ENCODE results near the gene FBXL3. TPM values are rescaled to one million over a fixed set of nuclear protein-coding genes. Genes with fewer than 3 reads are reported as not detected.

FBXL3 gene
- total RNA-seq, 1 experiment from 2014 or later = 9.9 TPM

DNA sequence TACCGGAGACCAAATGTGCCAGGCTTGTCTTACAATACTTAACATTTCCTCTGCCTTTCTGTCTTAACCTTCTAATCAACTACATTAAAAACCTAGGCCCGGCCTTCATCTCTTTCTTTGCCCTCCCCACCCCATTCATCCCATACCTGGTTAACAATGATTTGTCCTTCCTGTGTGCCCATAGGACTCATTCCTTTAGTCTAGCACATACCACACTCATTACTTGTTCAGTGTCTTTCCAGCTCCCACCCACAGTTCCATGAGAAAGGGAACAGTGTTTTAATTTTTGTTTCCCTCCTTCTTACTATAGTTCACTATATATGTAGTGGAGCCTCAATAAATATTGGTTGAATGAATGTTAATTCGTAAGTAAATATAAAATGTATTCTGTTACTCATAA, 32.7 kb downstream of the FBXL3 start:
- ATAC-seq = no peak
- 0 out of 2 replicates have a peak, but pooled peaks cover 2% of the 10 kb centered on the region for H3K27me3 Mint-ChIP-seq (ENCODE audit: low read depth)
- H3K4me3 Mint-ChIP-seq = peak overlapping the region; percentile 4
- DNase-seq (ENCODE audit: low spot score) = no peak
- POLR2A ChIA-PET = no interaction called here
- peaks cover 17% of the 10 kb centered on the region for H3K4me1 Mint-ChIP-seq
- TF ChIP-seq, protein P1, sequence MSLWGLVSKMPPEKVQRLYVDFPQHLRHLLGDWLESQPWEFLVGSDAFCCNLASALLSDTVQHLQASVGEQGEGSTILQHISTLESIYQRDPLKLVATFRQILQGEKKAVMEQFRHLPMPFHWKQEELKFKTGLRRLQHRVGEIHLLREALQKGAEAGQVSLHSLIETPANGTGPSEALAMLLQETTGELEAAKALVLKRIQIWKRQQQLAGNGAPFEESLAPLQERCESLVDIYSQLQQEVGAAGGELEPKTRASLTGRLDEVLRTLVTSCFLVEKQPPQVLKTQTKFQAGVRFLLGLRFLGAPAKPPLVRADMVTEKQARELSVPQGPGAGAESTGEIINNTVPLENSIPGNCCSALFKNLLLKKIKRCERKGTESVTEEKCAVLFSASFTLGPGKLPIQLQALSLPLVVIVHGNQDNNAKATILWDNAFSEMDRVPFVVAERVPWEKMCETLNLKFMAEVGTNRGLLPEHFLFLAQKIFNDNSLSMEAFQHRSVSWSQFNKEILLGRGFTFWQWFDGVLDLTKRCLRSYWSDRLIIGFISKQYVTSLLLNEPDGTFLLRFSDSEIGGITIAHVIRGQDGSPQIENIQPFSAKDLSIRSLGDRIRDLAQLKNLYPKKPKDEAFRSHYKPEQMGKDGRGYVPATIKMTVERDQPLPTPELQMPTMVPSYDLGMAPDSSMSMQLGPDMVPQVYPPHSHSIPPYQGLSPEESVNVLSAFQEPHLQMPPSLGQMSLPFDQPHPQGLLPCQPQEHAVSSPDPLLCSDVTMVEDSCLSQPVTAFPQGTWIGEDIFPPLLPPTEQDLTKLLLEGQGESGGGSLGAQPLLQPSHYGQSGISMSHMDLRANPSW (CRISPR knock-in tag; conservative IDR thresholded peaks at IDR 0.05; ENCODE audit: low read depth) = no peak
- TF ChIP-seq SOX15 (CRISPR knock-in tag; IDR thresholded peaks at IDR 0.05) = no peak
- TF ChIP-seq, protein P2, sequence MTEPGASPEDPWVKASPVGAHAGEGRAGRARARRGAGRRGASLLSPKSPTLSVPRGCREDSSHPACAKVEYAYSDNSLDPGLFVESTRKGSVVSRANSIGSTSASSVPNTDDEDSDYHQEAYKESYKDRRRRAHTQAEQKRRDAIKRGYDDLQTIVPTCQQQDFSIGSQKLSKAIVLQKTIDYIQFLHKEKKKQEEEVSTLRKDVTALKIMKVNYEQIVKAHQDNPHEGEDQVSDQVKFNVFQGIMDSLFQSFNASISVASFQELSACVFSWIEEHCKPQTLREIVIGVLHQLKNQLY (CRISPR knock-in tag; IDR thresholded peaks at IDR 0.05) = no peak
- no peak for TF ChIP-seq ZNF671 (CRISPR knock-in tag; IDR thresholded peaks at IDR 0.05)
- no peak for TF ChIP-seq ZNF232 (CRISPR knock-in tag; IDR thresholded peaks at IDR 0.05)
- TF ChIP-seq CBFB (CRISPR knock-in tag; IDR thresholded peaks at IDR 0.05; ENCODE audit: low read depth) = no peak
- no peak for TF ChIP-seq ZNF396 (CRISPR knock-in tag; IDR thresholded peaks at IDR 0.05; ENCODE audit: borderline replicate concordance)
- TF ChIP-seq, protein P3, sequence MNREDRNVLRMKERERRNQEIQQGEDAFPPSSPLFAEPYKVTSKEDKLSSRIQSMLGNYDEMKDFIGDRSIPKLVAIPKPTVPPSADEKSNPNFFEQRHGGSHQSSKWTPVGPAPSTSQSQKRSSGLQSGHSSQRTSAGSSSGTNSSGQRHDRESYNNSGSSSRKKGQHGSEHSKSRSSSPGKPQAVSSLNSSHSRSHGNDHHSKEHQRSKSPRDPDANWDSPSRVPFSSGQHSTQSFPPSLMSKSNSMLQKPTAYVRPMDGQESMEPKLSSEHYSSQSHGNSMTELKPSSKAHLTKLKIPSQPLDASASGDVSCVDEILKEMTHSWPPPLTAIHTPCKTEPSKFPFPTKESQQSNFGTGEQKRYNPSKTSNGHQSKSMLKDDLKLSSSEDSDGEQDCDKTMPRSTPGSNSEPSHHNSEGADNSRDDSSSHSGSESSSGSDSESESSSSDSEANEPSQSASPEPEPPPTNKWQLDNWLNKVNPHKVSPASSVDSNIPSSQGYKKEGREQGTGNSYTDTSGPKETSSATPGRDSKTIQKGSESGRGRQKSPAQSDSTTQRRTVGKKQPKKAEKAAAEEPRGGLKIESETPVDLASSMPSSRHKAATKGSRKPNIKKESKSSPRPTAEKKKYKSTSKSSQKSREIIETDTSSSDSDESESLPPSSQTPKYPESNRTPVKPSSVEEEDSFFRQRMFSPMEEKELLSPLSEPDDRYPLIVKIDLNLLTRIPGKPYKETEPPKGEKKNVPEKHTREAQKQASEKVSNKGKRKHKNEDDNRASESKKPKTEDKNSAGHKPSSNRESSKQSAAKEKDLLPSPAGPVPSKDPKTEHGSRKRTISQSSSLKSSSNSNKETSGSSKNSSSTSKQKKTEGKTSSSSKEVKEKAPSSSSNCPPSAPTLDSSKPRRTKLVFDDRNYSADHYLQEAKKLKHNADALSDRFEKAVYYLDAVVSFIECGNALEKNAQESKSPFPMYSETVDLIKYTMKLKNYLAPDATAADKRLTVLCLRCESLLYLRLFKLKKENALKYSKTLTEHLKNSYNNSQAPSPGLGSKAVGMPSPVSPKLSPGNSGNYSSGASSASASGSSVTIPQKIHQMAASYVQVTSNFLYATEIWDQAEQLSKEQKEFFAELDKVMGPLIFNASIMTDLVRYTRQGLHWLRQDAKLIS (CRISPR knock-in tag; IDR thresholded peaks at IDR 0.05; ENCODE audit: borderline replicate concordance) = no peak
- TF ChIP-seq, protein P4, sequence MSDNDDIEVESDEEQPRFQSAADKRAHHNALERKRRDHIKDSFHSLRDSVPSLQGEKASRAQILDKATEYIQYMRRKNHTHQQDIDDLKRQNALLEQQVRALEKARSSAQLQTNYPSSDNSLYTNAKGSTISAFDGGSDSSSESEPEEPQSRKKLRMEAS (CRISPR knock-in tag; IDR thresholded peaks at IDR 0.05) = no peak
- TF ChIP-seq, protein P5, sequence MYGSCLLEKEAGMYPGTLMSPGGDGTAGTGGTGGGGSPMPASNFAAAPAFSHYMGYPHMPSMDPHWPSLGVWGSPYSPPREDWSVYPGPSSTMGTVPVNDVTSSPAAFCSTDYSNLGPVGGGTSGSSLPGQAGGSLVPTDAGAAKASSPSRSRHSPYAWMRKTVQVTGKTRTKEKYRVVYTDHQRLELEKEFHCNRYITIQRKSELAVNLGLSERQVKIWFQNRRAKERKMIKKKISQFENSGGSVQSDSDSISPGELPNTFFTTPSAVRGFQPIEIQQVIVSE (CRISPR knock-in tag; IDR thresholded peaks at IDR 0.05; ENCODE audit: borderline replicate concordance) = no peak
- TF ChIP-seq FOXK1 (CRISPR knock-in tag; IDR thresholded peaks at IDR 0.05) = no peak
- TF ChIP-seq, protein P6, sequence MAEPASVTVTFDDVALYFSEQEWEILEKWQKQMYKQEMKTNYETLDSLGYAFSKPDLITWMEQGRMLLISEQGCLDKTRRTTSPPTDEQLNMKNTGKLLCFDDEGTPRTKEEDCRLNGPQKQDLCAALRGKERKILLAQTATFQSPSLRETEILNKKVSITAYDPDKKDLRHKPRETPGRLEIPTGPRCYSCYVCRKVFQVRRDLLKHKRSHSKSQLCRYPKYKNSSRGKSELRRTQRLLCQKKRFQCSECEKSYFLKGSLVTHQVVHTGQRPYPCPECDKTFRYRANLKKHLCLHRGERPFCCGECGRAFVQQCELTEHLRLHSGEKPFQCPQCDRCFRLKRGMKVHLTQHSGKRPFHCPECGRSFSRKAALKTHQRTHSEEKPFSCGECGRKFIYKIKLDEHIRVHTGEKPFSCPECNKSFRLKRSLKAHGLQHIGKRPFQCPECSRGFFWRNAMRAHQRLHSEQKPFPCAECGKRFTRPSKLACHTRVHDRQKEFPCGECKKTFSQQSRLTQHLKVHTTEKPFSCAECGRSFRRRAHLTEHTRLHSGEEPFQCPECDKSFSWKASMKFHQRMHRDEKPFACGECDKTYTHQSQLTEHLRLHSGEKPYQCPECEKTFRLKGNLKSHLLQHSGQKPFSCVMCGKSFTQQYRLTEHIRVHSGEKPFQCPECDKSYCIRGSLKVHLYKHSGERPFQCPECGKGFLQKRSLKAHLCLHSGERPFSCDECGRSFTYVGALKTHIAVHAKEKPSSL (CRISPR knock-in tag; conservative IDR thresholded peaks at IDR 0.05) = no peak
- no peak for TF ChIP-seq JUN (CRISPR knock-in tag; IDR thresholded peaks at IDR 0.05)
- TF ChIP-seq, protein P7, sequence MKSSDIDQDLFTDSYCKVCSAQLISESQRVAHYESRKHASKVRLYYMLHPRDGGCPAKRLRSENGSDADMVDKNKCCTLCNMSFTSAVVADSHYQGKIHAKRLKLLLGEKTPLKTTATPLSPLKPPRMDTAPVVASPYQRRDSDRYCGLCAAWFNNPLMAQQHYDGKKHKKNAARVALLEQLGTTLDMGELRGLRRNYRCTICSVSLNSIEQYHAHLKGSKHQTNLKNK (CRISPR knock-in tag; IDR thresholded peaks at IDR 0.05) = no peak
- TF ChIP-seq, protein P8, sequence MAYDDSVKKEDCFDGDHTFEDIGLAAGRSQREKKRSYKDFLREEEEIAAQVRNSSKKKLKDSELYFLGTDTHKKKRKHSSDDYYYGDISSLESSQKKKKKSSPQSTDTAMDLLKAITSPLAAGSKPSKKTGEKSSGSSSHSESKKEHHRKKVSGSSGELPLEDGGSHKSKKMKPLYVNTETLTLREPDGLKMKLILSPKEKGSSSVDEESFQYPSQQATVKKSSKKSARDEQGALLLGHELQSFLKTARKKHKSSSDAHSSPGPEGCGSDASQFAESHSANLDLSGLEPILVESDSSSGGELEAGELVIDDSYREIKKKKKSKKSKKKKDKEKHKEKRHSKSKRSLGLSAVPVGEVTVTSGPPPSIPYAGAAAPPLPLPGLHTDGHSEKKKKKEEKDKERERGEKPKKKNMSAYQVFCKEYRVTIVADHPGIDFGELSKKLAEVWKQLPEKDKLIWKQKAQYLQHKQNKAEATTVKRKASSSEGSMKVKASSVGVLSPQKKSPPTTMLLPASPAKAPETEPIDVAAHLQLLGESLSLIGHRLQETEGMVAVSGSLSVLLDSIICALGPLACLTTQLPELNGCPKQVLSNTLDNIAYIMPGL (CRISPR knock-in tag; IDR thresholded peaks at IDR 0.05) = no peak
- TF ChIP-seq ELF4 (CRISPR knock-in tag; IDR thresholded peaks at IDR 0.05; ENCODE audit: low read depth) = no peak
- no peak for TF ChIP-seq CREM (CRISPR knock-in tag; IDR thresholded peaks at IDR 0.05)
- no peak for TF ChIP-seq ZNF416 (CRISPR knock-in tag; IDR thresholded peaks at IDR 0.05)
- H3K27ac Mint-ChIP-seq = no peak overlapping the region; the same call in 1 of the 2 replicates
- CTCF ChIA-PET = no interaction called here
- no peaks in the 10 kb centered on the region for H3K9me3 Mint-ChIP-seq
- H3K36me3 Mint-ChIP-seq = peaks cover 13% of the 10 kb centered on the region
